Peyer's patch (tissue), 4 donors: ENCODE data around the gene CHCHD5.

Source experiments
- CTCF ChIP-seq, 6 experiments: fragments of 450-650 bp in 4 of 6; fragments of 200-600 bp in 2 of 6; sonication (generic) in 1 of 6; IDR thresholded peaks; one replicate each; pipeline ENCODE4 v1.5.1; 2017 to 2019; ENCODE audit warnings: antibody characterized with exemption in 6 of 6, mild to moderate bottlenecking in 3 of 6, moderate library complexity in 1 of 6
- POLR2A ChIP-seq, 2 donors: fragments of 450-650 bp; IDR thresholded peaks; one replicate each; pipeline ENCODE4 v1.5.1; 2017; ENCODE audit warnings: antibody characterized with exemption in 2 of 2, mild to moderate bottlenecking in 2 of 2, moderate library complexity in 2 of 2

GRCh38 chr2:112606547-112606946 lies 22.1 kb downstream of the CHCHD5 start:
- TF ChIP-seq CTCF (IDR thresholded peaks at IDR 0.05) (peak in 1 of 6 experiments; percentile 3), POLR2A (IDR thresholded peaks at IDR 0.05) (no peak)
